GM12878 (cell line): Measurements from ENCODE around the gene ZNF425. TPM values are rescaled to one million over a fixed set of nuclear protein-coding genes. Genes with fewer than 3 reads are reported as not detected.
A peak's percentile ranks its signal among the peaks of the same experiment; 100 is the strongest.

Experiments used
- ATAC-seq: fragments of 200-7000 bp; cut with Tn5 transposase; 3 replicates; pipeline ENCODE4 v1.9.1; 2020; ENCODE audit warnings: mild to moderate bottlenecking, moderate library complexity
- BruUV-seq: library from RNA; stranded (reverse); fragments of 400-500 nt; replicated peaks from 2 replicates; lab custom pipeline; 2021; lab: Mats Ljungman, UMichigan
- CTCF ChIA-PET: fragments of 300-600 bp; sonication (Branson Sonifier 250); formaldehyde crosslinking; extraction: SDS; loops from one replicate; lab custom pipeline; 2021; ENCODE audit warnings: inconsistent platforms; lab: Yijun Ruan, JAX
- POLR2A ChIA-PET: fragments of 350-600 bp; formaldehyde crosslinking; extraction: SDS; loops from one replicate; lab custom pipeline; 2021; ENCODE audit warnings: inconsistent platforms; lab: Charles Lee
- RAD21 ChIA-PET: fragments of 300-600 bp; sonication (Branson Sonifier 250); formaldehyde crosslinking; loops from one replicate; lab custom pipeline; 2023; ENCODE audit warnings: antibody characterized with exemption; ENCODE audit not compliant: unreplicated experiment; lab: Charles Lee
- SMC1A ChIA-PET: fragments of 300-600 bp; sonication (Branson Sonifier 250); formaldehyde crosslinking; loops from one replicate; lab custom pipeline; 2023; ENCODE audit not compliant: unreplicated experiment, uncharacterized antibody; lab: Charles Lee
- DNase-seq: peaks from one replicate; pipeline ENCODE4 v3.0.0-alpha.2; 2011; ENCODE audit warnings: low read depth, low spot score
- FAIRE-seq: peaks from 3 replicates; lab custom pipeline; 2011; peaks lifted over from hg19 to GRCh38; lab: Jason Lieb, UNC
- H2AFZ ChIP-seq: 2 replicates; pipeline ENCODE4 v1.6.0; 2011; ENCODE audit warnings: low read depth, low read length, control low read depth; ENCODE audit not compliant: control insufficient read depth
- H3K27ac ChIP-seq: 2 replicates; pipeline ENCODE4 v1.5.1; 2011; ENCODE audit warnings: control low read depth; ENCODE audit not compliant: control insufficient read depth, insufficient read depth
- H3K27me3 ChIP-seq, 2 experiments: replicated peaks in 1 of 2; 2 replicates each; pipeline versions ENCODE4 v1.6.0 to v1.6.1; 2011; ENCODE audit warnings: low read length in 1 of 2; ENCODE audit not compliant: control insufficient read depth in 2 of 2, insufficient read depth in 2 of 2
- H3K36me3 ChIP-seq, 2 experiments: 2 replicates each; pipeline ENCODE4 v1.5.1; 2011; ENCODE audit warnings: low read length in 1 of 2; ENCODE audit not compliant: control insufficient read depth in 2 of 2, insufficient read depth in 2 of 2
- H3K4me1 ChIP-seq: 2 replicates; pipeline ENCODE4 v1.6.1; 2011; ENCODE audit warnings: mild to moderate bottlenecking, low read length, moderate library complexity, mixed read lengths; ENCODE audit not compliant: control insufficient read depth, insufficient read depth
- H3K4me2 ChIP-seq: 2 replicates; pipeline ENCODE4 v1.6.0; 2011; ENCODE audit warnings: control low read depth; ENCODE audit not compliant: control insufficient read depth, insufficient read depth
- H3K4me3 ChIP-seq: fragments of 200-600 bp; sonication (generic); 2 replicates; pipeline ENCODE4 v1.5.1; 2016
- H3K79me2 ChIP-seq: 2 replicates; pipeline ENCODE4 v1.6.0; 2011; ENCODE audit warnings: low read length; ENCODE audit not compliant: control insufficient read depth, insufficient read depth
- H3K9ac ChIP-seq: 2 replicates; pipeline ENCODE4 v1.8.0; 2011; ENCODE audit warnings: low read length, control low read depth, mixed read lengths; ENCODE audit not compliant: control insufficient read depth, insufficient read depth
- H3K9me3 ChIP-seq: replicated peaks from 3 replicates; pipeline ENCODE4 v1.5.1; 2011; ENCODE audit warnings: mild to moderate bottlenecking, low read length; ENCODE audit not compliant: control insufficient read depth, insufficient read depth
- H4K20me1 ChIP-seq: 2 replicates; pipeline ENCODE4 v1.6.0; 2011; ENCODE audit not compliant: control insufficient read depth, insufficient read depth
- CBX5 ChIP-seq: sonication (generic); IDR thresholded peaks from 2 replicates; pipeline ENCODE4 v1.6.1; 2016; ENCODE audit warnings: low read depth, moderate library complexity, mild to moderate bottlenecking, inconsistent platforms
- CHD1 ChIP-seq: IDR thresholded peaks from 2 replicates; pipeline ENCODE4 v1.6.1; 2012; ENCODE audit warnings: low read depth, low read length, improper control_type of control experiment
- CREM ChIP-seq: IDR thresholded peaks from 2 replicates; pipeline ENCODE4 v1.6.1; 2014; ENCODE audit warnings: antibody characterized with exemption, low read depth
- E4F1 ChIP-seq: fragments of 450-650 bp; IDR thresholded peaks from 2 replicates; pipeline ENCODE4 v1.6.1; 2018; ENCODE audit warnings: borderline replicate concordance, mild to moderate bottlenecking; ENCODE audit not compliant: partially characterized antibody
- IKZF2 ChIP-seq, 2 experiments: fragments of 450-650 bp; IDR thresholded peaks; 2 replicates each; pipeline ENCODE4 v1.6.1; 2017; ENCODE audit warnings: mild to moderate bottlenecking in 2 of 2, moderate library complexity in 2 of 2
- IRF3 ChIP-seq: fragments of 450-650 bp; IDR thresholded peaks from 2 replicates; pipeline ENCODE4 v1.6.1; 2014; ENCODE audit warnings: mild to moderate bottlenecking
- IRF4 ChIP-seq: IDR thresholded peaks from 2 replicates; pipeline ENCODE4 v1.6.1; 2011; ENCODE audit warnings: low read depth, low read length
- MTA3 ChIP-seq: IDR thresholded peaks from 2 replicates; pipeline ENCODE4 v1.6.1; 2012; ENCODE audit warnings: low read length, inconsistent platforms, borderline replicate concordance
- NFIC ChIP-seq: IDR thresholded peaks from 2 replicates; pipeline ENCODE4 v1.6.1; 2012; ENCODE audit warnings: low read depth, mild to moderate bottlenecking, inconsistent platforms, low read length, moderate library complexity
- NFYB ChIP-seq: IDR thresholded peaks from 2 replicates; pipeline ENCODE4 v1.6.1; 2011; ENCODE audit warnings: low read depth, mild to moderate bottlenecking, low read length, improper control_type of control experiment, moderate library complexity; ENCODE audit not compliant: insufficient read depth
- NR2F1 ChIP-seq: fragments of 450-650 bp; conservative IDR thresholded peaks from 2 replicates; pipeline ENCODE4 v1.6.1; 2017; ENCODE audit warnings: mild to moderate bottlenecking
- PRDM15 ChIP-seq: fragments of 450-650 bp; formaldehyde crosslinking; IDR thresholded peaks from 2 replicates; pipeline ENCODE4 v1.4.0; 2020; ENCODE audit warnings: mild to moderate bottlenecking, moderate library complexity
- RCOR1 ChIP-seq: conservative IDR thresholded peaks from 2 replicates; pipeline ENCODE4 v1.6.1; 2012; ENCODE audit warnings: low read depth, low read length, improper control_type of control experiment
- YBX1 ChIP-seq: fragments of 450-650 bp; IDR thresholded peaks from 2 replicates; pipeline ENCODE4 v1.6.1; 2016; ENCODE audit warnings: antibody characterized with exemption
- ZNF217 ChIP-seq: fragments of 450-650 bp; IDR thresholded peaks from 2 replicates; pipeline ENCODE4 v1.6.1; 2017; ENCODE audit warnings: antibody characterized with exemption, mild to moderate bottlenecking
- ZNF274 ChIP-seq: IDR thresholded peaks from one replicate; pipeline ENCODE4 v1.8.0; 2011; ENCODE audit not compliant: insufficient read length, insufficient read depth
- ZNF384 ChIP-seq: IDR thresholded peaks from 2 replicates; pipeline ENCODE4 v1.6.1; 2012; ENCODE audit warnings: low read depth, mild to moderate bottlenecking, low read length, improper control_type of control experiment, borderline replicate concordance
- WGBS: methylation state at CpG from one replicate; pipeline ENCODE4 v1.1.6; 2016; ENCODE audit warnings: low lambda C conversion rate; ENCODE audit not compliant: insufficient replicate concordance, insufficient coverage; ENCODE audit errors: missing lambda C conversion rate; 5-methylcytosine and 5-hydroxymethylcytosine counted together
- in situ Hi-C: fragments of 300-500 bp; cut with MboI; formaldehyde crosslinking; loops from 9 replicates; pipeline ENCODE4 v1.14.3; 2018; ENCODE audit warnings: mixed read lengths
- intact Hi-C: fragments of 100-400 bp; cut with micrococcal nuclease; formaldehyde crosslinking; loops from one replicate; pipeline ENCODE4 v1.14.2; 2022; ENCODE audit not compliant: unreplicated experiment
- polyA plus RNA-seq, 11 experiments: library from polyadenylated mRNA; depleted of rRNA in 4 of 11; unstranded in 6 of 11; stranded (reverse) in 5 of 11; fragments of >200 nt; fragmentation: Nextera tagmentation in 4 of 11; fragmentation: Illumina TruSeq in 1 of 11; extraction: Ambion mirVana in 4 of 11; extraction: Trizol in 1 of 11; gene quantifications; 1 replicate in 1 of 11; 2 replicates in 10 of 11; pipeline versions ENCODE4 v1.2.1 to v1.2.3, GENCODE V29; 2011 to 2016; ENCODE audit warnings: inconsistent platforms in 2 of 11, missing spikeins in 2 of 11, low read depth in 1 of 11
- total RNA-seq, 4 experiments: library from RNA; depleted of rRNA in 3 of 4; stranded (reverse); fragments of >200 nt in 3 of 4; fragmentation: Illumina TruSeq in 1 of 4; extraction: Trizol in 1 of 4; gene quantifications; 2 replicates each; pipeline versions ENCODE4 v1.2.1 to v1.2.3, GENCODE V29; 2013 to 2021

ZNF425 gene
- total and polyA plus RNA-seq, 10 of the 15 experiments (the other 5 are each of a cell fraction or from before 2014, with no cell fraction given), result 0.19 to 1.8 (median 0.91) TPM

- DNase-seq, result peak; percentile 69
- H3K27ac ChIP-seq, result peak within 1 kb of the TSS; percentile 94
- in situ Hi-C loops (no loop called here), intact Hi-C loops (loop anchor here (1.0 to 10.0 kb wide), 5 partner anchors 21 to 475 kb away; partner anchors contain the start of genes ZNF212, ZNF282 and ZNF425)
- ChIA-PET RAD21 (interaction anchor here (0.9 to 3.4 kb wide), 11 partner anchors 9 to 206 kb away, joined by 3 to 20 read pairs (median 4); partner anchors contain the start of genes ZNF282, ZNF425 and ZNF783), CTCF (interaction anchor here (0.6 to 3.4 kb wide), 16 partner anchors 10 to 1621 kb away, joined by 3 to 37 read pairs (median 4); partner anchors contain the start of genes ZNF282 and ZNF425), SMC1A (interaction anchor here (0.6 to 1.7 kb wide), 4 partner anchors 18 to 274 kb away, joined by 3 read pairs; partner anchors contain the start of gene ZNF282), POLR2A (interaction anchor here (0.5 to 3.0 kb wide), 7 partner anchors 11 to 1287 kb away, joined by 3 to 31 read pairs (median 6); partner anchors contain the start of genes ZNF282, ZNF425 and ZNF783)
- H3K4me2 ChIP-seq, result peak within 1 kb of the TSS; percentile 88
- H3K9me3 ChIP-seq, result no peaks in the 10 kb centered on the region
- no TSS peak for BruUV-seq
- under 1% methylated on average over 62 of the region's 79 CpGs for WGBS
- H3K27me3 ChIP-seq, result no peaks in the 10 kb centered on the region
- ATAC-seq, result peak; percentile 78
- peak within 1 kb of the TSS; percentile 80 for H3K4me3 ChIP-seq
- H3K36me3 ChIP-seq, result no peaks in the 10 kb centered on the region
- peaks cover 5% of the 10 kb centered on the region for H3K4me1 ChIP-seq
- H3K79me2 ChIP-seq, result peaks cover 55% of the 10 kb centered on the region
- peak within 1 kb of the TSS; percentile 82 for H2AFZ ChIP-seq
- peak within 1 kb of the TSS; percentile 82 for H3K9ac ChIP-seq
- H4K20me1 ChIP-seq, result no peaks in the 10 kb centered on the region
- FAIRE-seq, result peak; percentile 18
- TF ChIP-seq YBX1 (no peak), CBX5 (0 out of 2 replicates have a peak, but pooled peaks have one; percentile 15), CREM (peak; percentile 51), ZNF217 (peak; percentile 79), NR2F1 (peak; percentile 70; the same call in 1 of the 2 replicates), ZNF384 (no peak), ZNF274 (no peak), CHD1 (no peak), MTA3 (no peak), E4F1 (no peak), RCOR1 (no peak), NFYB (no peak), NFIC (no peak; the same call in 1 of the 2 replicates), IRF3 (no peak), PRDM15 (CRISPR knock-in tag) (no peak), IRF4 (no peak), IKZF2 (IDR thresholded peaks at IDR 0.05) (peak; percentile 48 to 58; a peak in 2 of 4 replicates)
Observed at GRCh38 chr7:149147072-149147751, 21.1 kb upstream of the ZNF425 start, which contains the start of gene ZNF398. TSS of gene ZNF398 (plus strand) at chr7:149147453. CDS start at chr7:149147743, 290 bp downstream.
